Type B pancreatic cell (in vitro differentiated cells): ENCODE data around the gene MRNIP. TPM values are rescaled to one million over a fixed set of nuclear protein-coding genes. Genes with fewer than 3 reads are reported as not detected.

Experiments
- DNase-seq: peaks from one replicate; pipeline ENCODE4 v3.0.0; 2021; ENCODE audit warnings: mixed read lengths; ENCODE audit not compliant: unreplicated experiment; ENCODE audit errors: extremely low spot score
- H3K27ac Mint-ChIP-seq: 2 replicates; pipeline ENCODE4 v1.8.0; 2021; ENCODE audit warnings: mild to moderate bottlenecking, mixed read lengths
- H3K27me3 Mint-ChIP-seq: 2 replicates; pipeline ENCODE4 v1.8.0; 2021; ENCODE audit warnings: mixed read lengths
- H3K36me3 Mint-ChIP-seq: 2 replicates; pipeline ENCODE4 v1.8.0; 2021; ENCODE audit warnings: mixed read lengths
- H3K4me1 Mint-ChIP-seq: one replicate; pipeline ENCODE4 v1.8.0; 2021; ENCODE audit warnings: mixed read lengths; ENCODE audit not compliant: unreplicated experiment
- H3K4me3 Mint-ChIP-seq: 2 replicates; pipeline ENCODE4 v1.8.0; 2021; ENCODE audit warnings: mild to moderate bottlenecking, mixed read lengths
- H3K9me3 Mint-ChIP-seq: 2 replicates; pipeline ENCODE4 v1.8.0; 2021; ENCODE audit warnings: mixed read lengths
- CTCF ChIP-seq: fragments of 200-600 bp; sonication (generic); conservative IDR thresholded peaks from 2 replicates; pipeline ENCODE4 v1.5.0; 2021; ENCODE audit warnings: antibody characterized with exemption, mild to moderate bottlenecking
- total RNA-seq: library from RNA; stranded (reverse); gene quantifications from 2 replicates; pipeline ENCODE4 v1.2.1, GENCODE V29; 2021; ENCODE audit warnings: low replicate concordance

Gene MRNIP
- total RNA-seq, 1 donor from 2014 or later = 47.6 TPM

GRCh38 chr5:179828756-179829421, 29.7 kb downstream of the MRNIP start:
- no peak for DNase-seq
- no peaks in the 10 kb centered on the region for H3K9me3 Mint-ChIP-seq
- TF ChIP-seq CTCF = no peak
- no peak overlapping the region for H3K4me3 Mint-ChIP-seq
- no peak overlapping the region for H3K27ac Mint-ChIP-seq
- H3K27me3 Mint-ChIP-seq = no peaks in the 10 kb centered on the region
- H3K4me1 Mint-ChIP-seq = peaks cover 3% of the 10 kb centered on the region
- peaks cover 50% of the 10 kb centered on the region for H3K36me3 Mint-ChIP-seq

- Mint-ChIP-seq H3K4me1 (peaks cover 7% of the 10 kb centered on the region), H3K9me3 (no peaks in the 10 kb centered on the region), H3K4me3 (no peak overlapping the region), H3K36me3 (peaks cover 42% of the 10 kb centered on the region), H3K27ac (peak overlapping the region; percentile 31), H3K27me3 (no peaks in the 10 kb centered on the region)
- TF ChIP-seq CTCF = no peak
- DNase-seq = no peak
Observed at GRCh38 chr5:179827680-179828079, 30.9 kb downstream of the MRNIP start.

GRCh38 chr5:179825655-179826182, 32.9 kb downstream of the MRNIP start:
- no peak for TF ChIP-seq CTCF
- Mint-ChIP-seq H3K4me3 (no peak overlapping the region), H3K4me1 (peaks cover 15% of the 10 kb centered on the region), H3K9me3 (no peaks in the 10 kb centered on the region), H3K36me3 (peaks cover 41% of the 10 kb centered on the region), H3K27ac (peak overlapping the region; percentile 44), H3K27me3 (no peaks in the 10 kb centered on the region)
- no peak for DNase-seq

- TF ChIP-seq CTCF = no peak
- H3K9me3 Mint-ChIP-seq = no peaks in the 10 kb centered on the region
- H3K4me3 Mint-ChIP-seq = peak overlapping the region; percentile 62
- peaks cover 19% of the 10 kb centered on the region for H3K4me1 Mint-ChIP-seq
- DNase-seq = no peak
- H3K36me3 Mint-ChIP-seq = peaks cover 35% of the 10 kb centered on the region
- peak overlapping the region; percentile 44 for H3K27ac Mint-ChIP-seq
- no peaks in the 10 kb centered on the region for H3K27me3 Mint-ChIP-seq
Observed at GRCh38 chr5:179824745-179825112, 33.9 kb downstream of the MRNIP start.

GRCh38 chr5:179823937-179824744, 34.5 kb downstream of the MRNIP start:
- Mint-ChIP-seq H3K36me3 (peaks cover 29% of the 10 kb centered on the region), H3K27me3 (no peaks in the 10 kb centered on the region), H3K4me3 (peak overlapping the region; percentile 62), H3K4me1 (peaks cover 19% of the 10 kb centered on the region), H3K27ac (peak overlapping the region; percentile 96), H3K9me3 (no peaks in the 10 kb centered on the region)
- DNase-seq = no peak
- no peak for TF ChIP-seq CTCF
